Measurements from ENCODE around the gene MDFI.

The MDFI gene

GRCh38 chr6:41655646-41656001 is 17.4 kb downstream of the MDFI start:
- no peak for DNase-seq (ENCODE audit: low read depth in 2 of 2)
- H3K4me3 ChIP-seq (replicated peaks in 1 of 2; ENCODE audit: low read depth in 2 of 2, low read length in 2 of 2), result no peak overlapping the region
- TF ChIP-seq CTCF (IDR thresholded peaks at IDR 0.05; ENCODE audit: low read depth, low read length), result no peak

GRCh38 chr6:41656002-41656691 is 17.9 kb downstream of the MDFI start:
- TF ChIP-seq CTCF (IDR thresholded peaks at IDR 0.05; ENCODE audit: low read depth, low read length), result no peak
- DNase-seq (ENCODE audit: low read depth in 2 of 2), result peak; percentile 36 to 56
- H3K4me3 ChIP-seq (replicated peaks in 1 of 2; ENCODE audit: low read depth in 2 of 2, low read length in 2 of 2), result no peak overlapping the region

- no peak for DNase-seq (ENCODE audit: low read depth in 2 of 2)
- no peak for TF ChIP-seq CTCF (IDR thresholded peaks at IDR 0.05; ENCODE audit: low read depth, low read length)
- H3K4me3 ChIP-seq (replicated peaks in 1 of 2; ENCODE audit: low read depth in 2 of 2, low read length in 2 of 2), result no peak overlapping the region
These were observed 19.1 kb downstream of the MDFI start for GRCh38 chr6:41657131-41658094.

GRCh38 chr6:41658636-41659035 is 20.4 kb downstream of the MDFI start:
- no peak overlapping the region for H3K4me3 ChIP-seq (replicated peaks in 1 of 2; ENCODE audit: low read depth in 2 of 2, low read length in 2 of 2)
- no peak for TF ChIP-seq CTCF (IDR thresholded peaks at IDR 0.05; ENCODE audit: low read depth, low read length)
- no peak for DNase-seq (ENCODE audit: low read depth in 2 of 2)

- no peak for TF ChIP-seq CTCF (IDR thresholded peaks at IDR 0.05; ENCODE audit: low read depth, low read length)
- no peak overlapping the region for H3K4me3 ChIP-seq (replicated peaks in 1 of 2; ENCODE audit: low read depth in 2 of 2, low read length in 2 of 2)
- DNase-seq (ENCODE audit: low read depth in 2 of 2), result no peak
These were observed 21.7 kb downstream of the MDFI start for GRCh38 chr6:41659935-41660334.

GRCh38 chr6:41663568-41663967 is 25.3 kb downstream of the MDFI start:
- no peak overlapping the region for H3K4me3 ChIP-seq (replicated peaks in 1 of 2; ENCODE audit: low read depth in 2 of 2, low read length in 2 of 2)
- DNase-seq (ENCODE audit: low read depth in 2 of 2), result no peak
- no peak for TF ChIP-seq CTCF (IDR thresholded peaks at IDR 0.05; ENCODE audit: low read depth, low read length)
